ENCODE measurements around the gene HMGCR.

Gene HMGCR

DNA sequence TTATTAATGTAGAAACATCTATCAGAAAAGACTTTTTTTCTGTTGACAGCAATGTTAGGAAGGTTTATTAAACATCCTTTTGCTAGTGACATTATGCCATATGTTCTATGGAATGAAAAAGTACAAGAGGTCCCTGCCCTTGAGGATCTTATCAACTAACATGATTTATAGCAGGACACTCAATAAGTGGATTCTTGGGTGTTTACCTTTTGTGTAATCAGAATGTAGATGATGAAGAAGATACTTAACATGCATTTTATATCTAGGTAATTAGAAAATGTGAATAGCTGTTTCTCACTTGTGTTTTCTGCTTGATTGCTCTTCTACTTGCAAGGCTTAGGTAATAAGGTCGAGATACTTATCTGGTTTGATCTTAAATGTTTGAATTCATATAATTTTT is 4.9 kb downstream of the HMGCR start:
- no peak for DNase-seq

DNA sequence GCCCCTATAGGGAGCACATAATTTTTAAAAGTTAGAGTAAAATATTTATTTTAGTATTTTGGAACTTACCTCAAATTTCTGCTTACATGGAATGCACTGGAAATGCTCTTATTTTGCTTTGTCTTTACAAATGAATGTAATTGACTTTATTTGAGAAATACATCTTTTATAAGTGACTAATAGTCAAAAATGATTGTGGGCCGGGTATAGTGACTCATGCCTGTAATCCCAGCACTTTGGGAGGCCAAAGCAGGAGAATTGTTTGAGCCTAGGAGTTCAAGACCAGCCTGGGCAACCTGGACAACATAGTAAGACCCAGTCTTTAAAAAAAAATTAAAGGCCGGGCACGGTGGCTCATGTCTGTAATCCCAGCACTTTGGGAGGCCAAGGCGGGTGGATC is 5.8 kb downstream of the HMGCR start:
- no peak for DNase-seq

- no peak for DNase-seq
These were observed 11.2 kb downstream of the HMGCR start for GRCh38 chr5:75348241-75348640.

DNA sequence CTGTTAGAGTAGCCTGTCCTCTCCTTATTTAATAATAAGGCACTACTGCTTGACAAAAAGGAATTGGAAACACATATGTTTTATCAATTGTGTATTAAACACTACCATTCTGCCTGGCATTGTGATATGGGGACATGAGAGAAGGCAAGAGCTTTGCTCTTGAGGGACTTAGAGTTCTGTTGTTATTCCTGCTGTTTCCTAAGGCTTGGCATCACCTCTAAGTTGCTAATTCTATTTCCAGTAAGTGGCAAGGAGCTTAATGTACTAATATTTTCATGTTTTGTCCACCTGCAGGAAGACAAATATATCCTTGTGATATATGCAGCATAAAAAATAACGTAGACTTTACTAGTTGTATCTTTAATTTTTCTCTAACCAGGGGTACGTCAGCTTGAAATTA is 12.6 kb downstream of the HMGCR start:
- DNase-seq: no peak

DNA sequence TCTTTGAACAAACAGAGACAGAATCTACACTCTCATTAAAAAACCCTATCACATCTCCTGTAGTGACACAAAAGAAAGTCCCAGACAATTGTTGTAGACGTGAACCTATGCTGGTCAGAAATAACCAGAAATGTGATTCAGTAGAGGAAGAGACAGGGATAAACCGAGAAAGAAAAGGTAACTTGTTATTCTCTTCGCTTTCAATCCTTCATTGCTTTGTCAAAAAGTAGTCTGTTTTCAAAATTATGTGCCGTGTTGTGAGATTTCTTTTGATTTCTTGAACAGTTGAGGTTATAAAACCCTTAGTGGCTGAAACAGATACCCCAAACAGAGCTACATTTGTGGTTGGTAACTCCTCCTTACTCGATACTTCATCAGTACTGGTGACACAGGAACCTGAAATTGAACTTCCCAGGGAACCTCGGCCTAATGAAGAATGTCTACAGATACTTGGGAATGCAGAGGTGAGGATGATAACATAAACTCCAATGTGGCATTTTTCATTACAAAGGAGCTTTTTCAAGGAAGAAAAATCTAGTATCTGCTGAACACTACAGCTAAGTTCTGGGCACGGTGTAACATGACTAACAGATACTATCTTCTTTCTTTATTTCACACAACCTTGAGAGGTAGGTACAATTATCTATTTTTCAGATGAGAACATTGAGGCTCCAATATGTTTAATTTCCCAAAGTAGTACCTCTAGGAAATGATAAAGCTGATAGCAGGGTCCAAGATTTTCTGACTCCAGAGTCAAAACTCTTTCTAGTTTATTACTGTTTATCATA is 14.3 kb downstream of the HMGCR start:
- DNase-seq: no peak

DNA sequence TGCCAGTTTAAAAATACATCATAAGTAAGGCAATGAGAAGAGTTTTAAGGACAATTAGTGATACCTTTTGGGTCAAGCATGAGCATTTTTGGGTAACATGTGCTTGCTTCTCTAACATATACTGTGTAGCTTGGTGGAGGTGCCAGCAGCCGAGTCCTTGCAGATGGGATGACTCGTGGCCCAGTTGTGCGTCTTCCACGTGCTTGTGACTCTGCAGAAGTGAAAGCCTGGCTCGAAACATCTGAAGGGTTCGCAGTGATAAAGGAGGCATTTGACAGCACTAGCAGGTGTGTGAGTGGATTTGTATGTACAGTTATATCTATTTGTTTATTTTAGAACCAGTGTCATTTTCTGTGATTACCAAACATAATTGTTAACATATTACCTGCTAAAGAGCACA is 18.2 kb downstream of the HMGCR start:
- no peak for DNase-seq

DNA sequence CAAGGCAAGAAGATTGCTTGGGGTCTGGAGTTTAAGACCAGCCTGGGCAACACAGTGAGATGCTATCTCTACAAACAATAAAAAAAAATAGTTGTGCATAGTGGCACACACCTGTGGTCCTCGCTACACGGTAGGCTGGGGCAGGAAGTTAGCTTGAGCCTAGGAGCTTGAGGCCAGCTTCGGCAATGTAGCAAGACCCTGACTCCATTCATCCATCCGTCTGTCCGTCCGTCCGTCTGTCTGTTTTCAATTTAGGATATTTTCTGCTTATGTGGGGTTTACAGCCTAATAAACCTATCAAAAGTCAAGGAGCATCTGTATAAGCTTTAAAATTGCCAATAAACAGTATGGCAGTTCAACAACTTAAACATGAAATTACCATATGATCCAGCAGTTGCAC is 19.7 kb downstream of the HMGCR start:
- no peak for DNase-seq

GRCh38 chr5:75358117-75358516 is 21.1 kb downstream of the HMGCR start:
- DNase-seq: no peak

DNA sequence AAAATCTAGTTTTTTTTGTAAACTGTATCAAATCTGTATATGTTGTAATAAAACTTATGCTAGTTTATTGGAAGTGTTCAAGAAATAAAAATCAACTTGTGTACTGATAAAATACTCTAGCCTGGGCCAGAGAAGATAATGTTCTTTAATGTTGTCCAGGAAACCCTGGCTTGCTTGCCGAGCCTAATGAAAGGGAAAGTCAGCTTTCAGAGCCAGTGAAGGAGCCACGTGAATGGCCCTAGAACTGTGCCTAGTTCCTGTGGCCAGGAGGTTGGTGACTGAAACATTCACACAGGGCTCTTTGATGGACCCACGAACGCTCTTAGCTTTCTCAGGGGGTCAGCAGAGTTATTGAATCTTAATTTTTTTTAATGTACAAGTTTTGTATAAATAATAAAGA is 24.3 kb downstream of the HMGCR start:
- no peak for DNase-seq

- no peak for DNase-seq
These were observed 25.5 kb downstream of the HMGCR start for GRCh38 chr5:75362474-75362975.

- DNase-seq: no peak
These were observed 26.1 kb downstream of the HMGCR start for GRCh38 chr5:75363111-75363510.

- no peak for DNase-seq
These were observed 26.9 kb downstream of the HMGCR start for GRCh38 chr5:75363726-75364495.

GRCh38 chr5:75364571-75365280 is 27.7 kb downstream of the HMGCR start:
- no peak for DNase-seq

- no peak for DNase-seq
These were observed 28.7 kb downstream of the HMGCR start for GRCh38 chr5:75365740-75366139.

DNA sequence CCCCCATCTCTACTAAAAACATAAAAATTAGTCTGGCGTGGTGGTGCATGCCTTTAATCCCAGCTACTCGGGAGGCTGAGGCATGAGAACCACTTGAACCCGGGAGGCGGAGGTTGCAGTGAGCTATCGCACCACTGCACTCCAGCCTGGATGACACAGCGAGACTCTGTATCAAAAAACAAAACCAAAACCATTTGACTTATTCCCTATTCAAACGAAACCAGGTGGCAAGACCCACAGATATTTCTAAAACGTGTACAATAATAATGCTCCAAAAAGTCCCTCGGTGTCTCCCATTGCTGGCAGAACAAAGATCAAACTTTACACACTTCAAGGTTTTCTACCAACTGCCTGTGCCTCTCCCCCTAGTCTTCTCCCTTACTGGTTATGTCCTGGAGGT is 29.8 kb downstream of the HMGCR start:
- no peak for DNase-seq

GRCh38 chr5:75367401-75367800 is 30.4 kb downstream of the HMGCR start:
- DNase-seq: no peak

DNA sequence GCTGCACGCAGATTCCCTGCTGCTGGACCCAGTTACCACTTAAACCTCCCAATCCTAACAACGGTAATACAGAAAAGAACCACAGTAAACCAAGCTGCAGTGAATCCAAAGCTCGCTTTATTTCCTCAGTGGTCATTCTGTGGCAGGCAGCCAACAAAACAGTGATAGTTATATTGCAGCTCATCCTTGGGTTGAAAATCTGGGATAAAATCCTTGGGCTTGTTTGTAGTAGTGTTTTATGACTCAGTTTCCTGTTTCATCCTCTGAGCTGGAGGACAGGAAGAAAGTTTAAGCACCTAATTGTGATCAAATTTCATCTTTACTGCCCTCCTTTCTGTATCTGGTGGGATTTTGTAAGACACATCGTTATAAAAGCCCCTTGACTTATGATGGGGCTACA is 31.4 kb downstream of the HMGCR start:
- DNase-seq: no peak

GRCh38 chr5:75373862-75374261 is 36.8 kb downstream of the HMGCR start:
- DNase-seq: no peak

DNA sequence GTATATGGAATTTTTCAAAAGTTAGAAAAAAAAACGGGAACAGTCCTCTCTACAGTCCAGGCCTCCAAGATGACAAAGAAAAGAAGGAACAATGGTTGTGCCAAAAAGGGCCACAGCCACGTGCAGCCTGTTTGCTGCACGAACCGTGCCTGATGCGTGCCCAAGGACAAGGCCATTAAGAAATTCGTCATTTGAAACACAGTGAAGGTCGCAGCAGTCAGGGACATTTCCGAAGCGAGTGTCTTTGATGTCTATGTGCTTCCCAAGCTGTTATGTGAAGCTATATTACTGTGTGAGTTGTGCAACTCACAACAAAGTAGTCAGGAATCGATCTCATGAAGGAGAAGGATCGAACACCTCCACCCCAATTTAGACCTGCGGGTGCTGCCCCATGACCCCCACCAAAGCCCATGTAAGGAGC is 37.4 kb downstream of the HMGCR start:
- no peak for DNase-seq

- no peak for DNase-seq
These were observed 38.4 kb downstream of the HMGCR start for GRCh38 chr5:75375414-75375813.

- DNase-seq: no peak
These were observed 43.1 kb downstream of the HMGCR start for GRCh38 chr5:75380099-75380498.

DNA sequence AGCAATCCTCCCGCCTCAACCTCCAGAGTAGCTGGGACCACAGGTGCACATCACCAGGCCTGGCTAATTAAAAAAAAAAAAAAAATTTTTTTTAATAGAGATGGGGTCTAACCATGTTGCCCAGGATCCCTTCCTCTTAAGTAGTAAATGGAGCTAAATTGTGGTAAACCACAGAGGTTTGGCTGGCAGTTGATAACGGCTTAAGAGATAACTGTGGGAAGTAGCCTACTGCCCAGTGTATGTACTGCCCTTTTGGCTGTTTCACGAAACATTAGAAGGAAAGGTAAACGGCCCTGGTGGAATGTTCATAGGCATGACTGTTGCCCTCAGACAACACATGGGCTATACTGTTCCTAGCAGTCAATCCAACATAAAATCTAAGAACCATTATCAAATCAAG is 44.4 kb downstream of the HMGCR start:
- DNase-seq: no peak

DNA sequence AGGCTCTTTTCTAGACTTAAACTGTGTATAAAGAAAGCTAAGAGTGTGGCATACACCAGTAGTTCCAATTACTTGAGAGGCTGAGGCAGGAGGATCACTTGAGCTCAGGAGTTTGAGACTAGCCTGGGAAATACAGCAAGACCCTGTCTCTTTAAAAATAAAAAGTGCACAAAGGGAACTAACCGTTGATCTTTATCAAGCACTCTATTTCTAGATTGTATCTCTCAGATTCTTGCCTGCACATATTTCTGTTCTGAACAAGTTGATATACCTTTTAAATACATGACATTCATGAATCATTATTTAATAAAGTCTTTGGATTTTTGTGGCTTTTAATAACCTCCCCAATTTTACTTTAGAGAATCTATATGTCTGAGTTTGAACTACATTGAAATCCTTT is 47.2 kb downstream of the HMGCR start:
- no peak for DNase-seq

DNA sequence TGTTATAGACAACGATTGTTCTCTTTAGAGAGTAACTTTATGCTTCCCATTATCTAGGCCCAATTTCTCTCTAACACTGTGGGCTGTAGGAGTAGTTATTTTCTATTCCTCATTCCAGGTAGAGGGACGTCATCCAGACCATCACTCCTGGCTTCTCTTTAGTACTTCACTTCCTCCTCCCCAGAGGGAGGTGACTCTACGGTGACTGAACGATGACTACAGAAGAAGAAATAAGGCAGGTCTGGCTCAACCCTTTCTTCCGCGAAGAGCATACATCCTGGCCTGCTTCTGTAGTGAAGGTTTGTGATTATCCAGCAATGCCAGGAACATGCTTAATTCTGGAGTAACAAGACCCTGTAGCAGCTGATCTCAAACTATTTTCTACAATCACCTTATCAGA is 50.8 kb downstream of the HMGCR start:
- no peak for DNase-seq
